Calu3 (cell line): Measurements from ENCODE around the gene LRRC1. TPM values are rescaled to one million over a fixed set of nuclear protein-coding genes. Genes with fewer than 3 reads are reported as not detected.

Experiments used
- BruUV-seq: library from RNA; stranded (reverse); fragments of 400-500 nt; replicated peaks from 2 replicates; lab custom pipeline; 2021; lab: Mats Ljungman, UMichigan
- CTCF ChIA-PET: fragments of 300-600 bp; sonication (Branson Sonifier 250); formaldehyde crosslinking; loops from one replicate; lab custom pipeline; 2022; ENCODE audit warnings: antibody characterized with exemption; lab: Charles Lee
- DNase-seq: peaks from one replicate; pipeline ENCODE4 v3.0.0; 2022
- H3K27ac Mint-ChIP-seq: one replicate; pipeline ENCODE4 v1.8.0; 2022; ENCODE audit warnings: mixed read lengths; ENCODE audit not compliant: unreplicated experiment
- H3K27me3 Mint-ChIP-seq: one replicate; pipeline ENCODE4 v1.8.0; 2022; ENCODE audit warnings: mixed read lengths; ENCODE audit not compliant: unreplicated experiment
- H3K36me3 Mint-ChIP-seq: one replicate; pipeline ENCODE4 v1.8.0; 2022; ENCODE audit warnings: mild to moderate bottlenecking, moderate library complexity, mixed read lengths; ENCODE audit not compliant: insufficient read depth, unreplicated experiment
- H3K4me1 Mint-ChIP-seq: one replicate; pipeline ENCODE4 v1.8.0; 2022; ENCODE audit warnings: mild to moderate bottlenecking, low read depth, mixed read lengths; ENCODE audit not compliant: unreplicated experiment
- H3K4me3 Mint-ChIP-seq: one replicate; pipeline ENCODE4 v1.8.0; 2022; ENCODE audit warnings: mild to moderate bottlenecking, low read depth, moderate library complexity, mixed read lengths; ENCODE audit not compliant: unreplicated experiment
- H3K9me3 Mint-ChIP-seq: one replicate; pipeline ENCODE4 v1.8.0; 2022; ENCODE audit warnings: low read depth, mixed read lengths; ENCODE audit not compliant: unreplicated experiment
- CTCF ChIP-seq: fragments of 200-600 bp; IDR thresholded peaks from one replicate; pipeline ENCODE4 v1.8.0; 2022; ENCODE audit warnings: antibody characterized with exemption; ENCODE audit not compliant: unreplicated experiment
- intact Hi-C: fragments of 100-400 bp; cut with micrococcal nuclease; formaldehyde crosslinking; loops from one replicate; pipeline ENCODE4 v1.10.0; 2022; ENCODE audit not compliant: unreplicated experiment
- total RNA-seq: library from RNA; stranded (reverse); gene quantifications from 2 replicates; pipeline ENCODE4 v1.2.3, GENCODE V29; 2022

The LRRC1 gene
- total RNA-seq, 1 experiment from 2014 or later = 26.6 TPM

- Mint-ChIP-seq H3K4me1 (peaks cover 69% of the 10 kb centered on the region), H3K9me3 (no peaks in the 10 kb centered on the region), H3K36me3 (no peaks in the 10 kb centered on the region)
Measured at GRCh38 chr6:53831081-53831869, 36.5 kb downstream of the LRRC1 start.

DNA sequence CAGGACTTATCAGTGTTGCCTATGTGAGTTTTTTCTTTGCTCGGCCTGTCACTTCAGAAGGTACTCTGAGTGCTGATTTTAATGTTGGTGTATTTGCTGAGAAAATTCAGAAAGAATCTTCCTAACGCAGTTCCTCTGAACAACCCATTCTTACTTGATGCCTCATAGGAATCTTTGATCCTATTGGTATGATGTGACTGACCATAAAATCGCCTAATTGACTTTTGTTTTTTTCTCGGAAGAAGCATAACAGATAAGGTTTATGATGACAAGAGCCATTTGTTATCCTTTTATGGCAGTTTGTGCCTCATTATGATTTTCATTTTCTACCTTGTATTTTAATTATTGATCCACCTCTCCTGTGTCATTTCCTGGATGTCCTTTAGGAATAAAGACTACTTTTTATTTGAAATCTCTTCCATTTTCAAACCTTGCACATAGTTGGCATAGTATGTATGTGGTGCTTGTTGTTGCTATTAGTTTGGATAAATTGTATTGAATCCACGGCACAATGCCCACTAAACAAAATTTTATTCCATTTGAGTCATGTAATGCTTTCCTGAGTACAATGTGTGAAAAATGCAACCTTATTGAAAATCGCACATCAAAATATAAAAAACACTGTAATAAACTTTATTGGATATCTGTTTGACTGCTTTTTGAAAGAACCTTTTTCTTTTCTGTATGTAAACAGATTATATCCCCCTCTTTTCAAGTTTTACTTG is 37.3 kb downstream of the LRRC1 start:
- no peak overlapping the region for H3K4me3 Mint-ChIP-seq
- H3K27ac Mint-ChIP-seq = no peak overlapping the region
- CTCF ChIA-PET = no interaction called here
- no peaks in the 10 kb centered on the region for H3K27me3 Mint-ChIP-seq
- intact Hi-C loops = no loop called here
- no peaks in the 10 kb centered on the region for H3K36me3 Mint-ChIP-seq
- H3K9me3 Mint-ChIP-seq = no peaks in the 10 kb centered on the region
- TF ChIP-seq CTCF = no peak
- BruUV-seq = no TSS peak
- peaks cover 64% of the 10 kb centered on the region for H3K4me1 Mint-ChIP-seq
- no peak for DNase-seq

More at GRCh38 chr6:53831081-53831869, 36.5 kb downstream of the LRRC1 start:
- BruUV-seq = no TSS peak
- CTCF ChIA-PET = interaction anchor here (0.6 kb wide), 1 partner anchor 28 kb away, joined by 4 read pairs; no protein-coding TSS in a partner anchor
- no peak overlapping the region for H3K27ac Mint-ChIP-seq
- no peak for TF ChIP-seq CTCF
- no peak overlapping the region for H3K4me3 Mint-ChIP-seq
- no peak for DNase-seq
- intact Hi-C loops = no loop called here
- H3K27me3 Mint-ChIP-seq = no peaks in the 10 kb centered on the region

- H3K9me3 Mint-ChIP-seq = no peaks in the 10 kb centered on the region
- H3K4me3 Mint-ChIP-seq = no peak overlapping the region
- H3K4me1 Mint-ChIP-seq = peaks cover 64% of the 10 kb centered on the region
- intact Hi-C loops = no loop called here
- no peaks in the 10 kb centered on the region for H3K27me3 Mint-ChIP-seq
- CTCF ChIA-PET = no interaction called here
- TF ChIP-seq CTCF = no peak
- no TSS peak for BruUV-seq
- no peak for DNase-seq
- no peak overlapping the region for H3K27ac Mint-ChIP-seq
- H3K36me3 Mint-ChIP-seq = no peaks in the 10 kb centered on the region
Measured at GRCh38 chr6:53833155-53833554, 38.4 kb downstream of the LRRC1 start.

- Mint-ChIP-seq H3K36me3 (no peaks in the 10 kb centered on the region), H3K4me3 (no peak overlapping the region), H3K27ac (no peak overlapping the region), H3K27me3 (no peaks in the 10 kb centered on the region), H3K9me3 (no peaks in the 10 kb centered on the region), H3K4me1 (peaks cover 64% of the 10 kb centered on the region)
- no TSS peak for BruUV-seq
- no peak for DNase-seq
- CTCF ChIA-PET = interaction anchor here (0.6 kb wide), 1 partner anchor 462 kb away, joined by 3 read pairs; no protein-coding TSS in a partner anchor
- TF ChIP-seq CTCF = no peak
- intact Hi-C loops = no loop called here
Measured at GRCh38 chr6:53834132-53834531, 39.3 kb downstream of the LRRC1 start.
